Left colon (tissue), 2 donors: Measurements from ENCODE around the gene IDS. TPM values are rescaled to one million over a fixed set of nuclear protein-coding genes. Genes with fewer than 3 reads are reported as not detected.
"Not testable (repeated sequence)": the region's sequence is repeated elsewhere in the genome, so short reads cannot be mapped to it uniquely, and the experiment has no call there.

Experiments
- ATAC-seq: fragments of 200-7000 bp; cut with Tn5 transposase; one replicate; pipeline ENCODE4 v1.9.1; 2020; ENCODE audit warnings: mild to moderate bottlenecking, moderate library complexity
- DNase-seq, 2 donors: peaks; one replicate each; pipeline ENCODE4 v3.0.0-alpha.2; 2020
- intact Hi-C, 2 donors: fragments of 100-400 bp; cut with DNase I in 1 of 2; cut with micrococcal nuclease in 1 of 2; formaldehyde crosslinking; loops; one replicate each; pipeline versions ENCODE4 v1.11.2 to v1.14.0; 2022; cut with DNase I, micrococcal nuclease
- total RNA-seq, 2 donors: library from RNA; stranded (reverse); fragmentation: NEBNext Ultra II Directional; extraction: Animal tissue kit (Norgen Biotek cat#: 25700); gene quantifications; one replicate each; pipeline ENCODE4 v1.2.1, GENCODE V29; 2021
- donor health status: DM: no; HTN: no; CAD: no.
- donor health status: DM: yes; HTN: yes; CAD: no.

Gene IDS
- total RNA-seq, 2 donors from 2014 or later, result 28.8 to 58.5 TPM

DNA sequence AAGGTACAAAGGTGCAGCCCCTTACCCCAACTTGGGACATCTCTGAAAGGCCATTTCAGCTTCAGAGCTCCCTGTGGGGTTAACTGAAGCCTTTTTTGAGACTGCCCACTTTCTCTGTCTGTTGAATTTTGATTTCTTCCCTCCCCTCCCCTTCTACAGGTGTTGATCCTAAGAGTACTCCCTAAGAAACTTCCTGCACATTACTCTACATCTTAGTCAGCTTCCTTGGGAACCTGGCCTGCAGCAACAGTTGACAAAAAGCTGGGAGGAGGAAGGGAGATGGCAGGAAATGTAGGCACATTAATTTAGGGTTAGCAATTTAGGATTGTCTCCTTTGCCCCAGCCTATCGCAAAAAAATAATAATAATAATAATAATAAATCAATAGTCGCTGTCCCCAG, 1.2 kb upstream of the IDS start:
- intact Hi-C loops, result no loop called here

GRCh38 chrX:149505671-149506070, 565 bp upstream of the IDS start:
- DNase-seq, result no peak
- intact Hi-C loops, result no loop called here
- no peak for ATAC-seq

More for the DNA sequence above, 1.2 kb upstream of the IDS start:
- no peak for ATAC-seq
- no peak for DNase-seq

- ATAC-seq (peak; percentile 18), DNase-seq (peak in 1 of 2 donors; percentile 42)
- intact Hi-C loops, result no loop called here
These were observed 736 bp downstream of the IDS start for GRCh38 chrX:149504226-149504914.

DNA sequence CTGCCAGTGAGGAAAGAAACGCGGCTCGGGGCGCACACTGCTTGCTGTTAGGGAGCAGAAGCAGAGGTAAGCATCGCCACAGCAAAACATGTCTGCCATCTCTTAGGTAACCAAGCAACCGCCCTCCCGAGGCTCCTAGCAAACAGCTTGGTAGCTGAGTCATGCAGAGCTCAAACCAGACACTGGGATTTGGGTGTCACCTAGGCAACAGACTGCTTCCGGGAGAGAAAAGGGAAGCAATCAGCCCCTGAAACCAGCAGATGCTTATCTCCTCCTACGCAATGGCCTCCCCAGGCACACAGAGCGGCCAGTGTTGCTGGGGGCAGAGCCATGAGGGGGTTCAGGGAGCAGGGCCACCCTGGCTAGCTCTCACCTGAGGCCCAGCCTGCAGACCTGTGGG, 1.7 kb downstream of the IDS start:
- intact Hi-C loops, DNase-seq, ATAC-seq: not testable (repeated sequence)

GRCh38 chrX:149502923-149503322, 2.2 kb downstream of the IDS start:
- intact Hi-C loops, DNase-seq, ATAC-seq: not testable (repeated sequence)

GRCh38 chrX:149499766-149500165, 5.3 kb downstream of the IDS start:
- DNase-seq (no peak), ATAC-seq (no peak)
- intact Hi-C loops, result no loop called here

DNA sequence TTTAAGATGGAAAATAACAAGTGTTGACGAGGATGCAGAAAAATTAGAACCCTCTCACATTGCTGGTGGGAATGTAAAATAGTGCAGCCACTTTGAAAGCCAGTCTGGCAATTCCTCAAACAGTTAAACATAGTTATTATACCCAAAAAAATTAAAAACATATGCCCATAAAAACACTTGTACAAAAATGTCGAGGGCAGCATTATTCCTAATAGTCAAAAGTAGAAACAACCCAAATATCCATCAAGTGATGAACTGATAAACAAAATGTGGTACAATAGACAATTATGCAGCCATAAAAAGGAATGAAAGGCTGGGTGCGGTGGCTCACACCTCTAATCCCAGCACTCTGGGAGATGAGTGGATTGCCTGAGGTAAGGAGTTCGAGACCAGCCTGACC, 6.3 kb downstream of the IDS start:
- ATAC-seq, result no peak
- intact Hi-C loops, result no loop called here

DNA sequence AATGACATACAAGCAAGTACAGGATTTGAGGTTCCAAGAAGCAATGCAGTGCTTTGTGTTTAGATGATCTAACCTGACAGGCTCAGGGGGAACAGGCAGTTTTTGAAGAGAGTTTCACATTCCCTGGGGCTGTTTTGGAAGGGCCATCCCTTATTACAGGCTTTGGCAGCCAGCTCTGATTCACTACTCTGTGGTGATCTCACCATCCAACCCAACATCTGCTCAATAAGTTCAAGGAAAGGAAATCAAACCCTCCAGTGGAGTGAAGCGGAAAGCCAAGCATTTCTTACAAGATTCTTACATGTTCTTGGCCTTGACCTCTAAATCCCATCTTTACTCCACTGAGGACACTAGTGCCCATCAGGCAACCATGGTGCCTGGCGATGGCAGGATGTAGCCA, 7.5 kb downstream of the IDS start:
- no peak for DNase-seq
- no peak for ATAC-seq
- intact Hi-C loops, result no loop called here

More for the DNA sequence above, 6.3 kb downstream of the IDS start:
- no peak for DNase-seq

GRCh38 chrX:149497054-149497453, 8.1 kb downstream of the IDS start:
- intact Hi-C loops, result no loop called here
- no peak for ATAC-seq
- no peak for DNase-seq

- DNase-seq (no peak), ATAC-seq (peak; percentile 56)
- intact Hi-C loops, result no loop called here
These were observed 9.5 kb downstream of the IDS start for GRCh38 chrX:149495573-149496071.

GRCh38 chrX:149494844-149495565, 10.1 kb downstream of the IDS start:
- ATAC-seq (no peak), DNase-seq (no peak)
- intact Hi-C loops, result no loop called here

GRCh38 chrX:149493567-149494562, 11.2 kb downstream of the IDS start:
- ATAC-seq (peak; percentile 64), DNase-seq (peak; percentile 21 to 36)
- intact Hi-C loops, result no loop called here

GRCh38 chrX:149491812-149492211, 13.3 kb downstream of the IDS start:
- ATAC-seq (peak; percentile 58), DNase-seq (peak; percentile 20 to 47)
- intact Hi-C loops, result no loop called here

DNA sequence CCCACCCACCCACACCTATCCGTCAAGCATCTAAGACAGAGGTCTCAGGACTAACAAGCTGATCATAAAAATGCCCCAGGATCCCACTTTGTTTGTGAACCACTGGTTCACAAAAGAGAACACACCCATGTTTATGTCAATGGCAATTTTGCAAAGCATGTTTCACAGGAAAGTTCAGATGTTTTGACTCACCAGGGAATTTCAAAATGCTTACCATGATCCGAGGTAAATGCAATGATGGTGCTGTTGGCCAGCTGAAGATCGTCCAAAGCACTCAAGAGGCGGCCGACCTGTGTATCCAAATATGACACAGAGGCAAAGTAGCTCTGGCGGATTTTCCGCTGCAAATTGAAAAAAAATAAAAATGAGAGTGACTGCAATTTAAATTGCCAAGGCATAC, 15.0 kb downstream of the IDS start:
- DNase-seq (no peak), ATAC-seq (no peak)
- intact Hi-C loops, result no loop called here

DNA sequence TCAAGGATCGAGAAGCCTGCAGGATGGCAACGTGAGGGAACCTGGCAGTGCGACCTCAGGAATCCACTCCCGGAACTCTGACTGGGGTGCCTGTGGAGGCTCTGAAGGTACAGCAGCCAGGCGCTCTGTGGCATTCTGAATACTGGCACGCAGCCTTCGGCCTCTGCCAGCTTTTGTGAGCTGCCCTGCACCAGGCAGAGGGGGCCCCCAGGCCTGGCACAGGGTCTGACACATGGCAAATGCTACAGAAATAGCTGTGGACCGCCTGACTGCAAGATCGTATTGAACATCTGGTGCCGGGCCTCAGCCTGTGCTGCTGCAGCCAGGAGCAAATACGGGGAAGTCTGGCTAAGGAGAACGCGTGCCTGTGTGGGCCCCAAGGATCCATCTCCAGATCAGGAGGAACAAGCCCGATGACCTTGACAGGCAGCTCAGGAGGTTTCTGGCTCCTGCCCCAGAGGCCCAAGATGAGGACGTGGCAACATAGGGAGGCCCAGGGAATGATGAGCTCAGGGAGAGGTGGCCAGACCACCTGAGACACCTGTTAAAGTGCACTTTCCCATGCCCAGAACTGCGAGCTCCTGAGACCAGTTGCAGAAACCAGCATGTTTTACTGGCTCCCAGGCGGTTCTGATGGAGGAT, 16.6 kb downstream of the IDS start:
- not testable (repeated sequence) for ATAC-seq

DNA sequence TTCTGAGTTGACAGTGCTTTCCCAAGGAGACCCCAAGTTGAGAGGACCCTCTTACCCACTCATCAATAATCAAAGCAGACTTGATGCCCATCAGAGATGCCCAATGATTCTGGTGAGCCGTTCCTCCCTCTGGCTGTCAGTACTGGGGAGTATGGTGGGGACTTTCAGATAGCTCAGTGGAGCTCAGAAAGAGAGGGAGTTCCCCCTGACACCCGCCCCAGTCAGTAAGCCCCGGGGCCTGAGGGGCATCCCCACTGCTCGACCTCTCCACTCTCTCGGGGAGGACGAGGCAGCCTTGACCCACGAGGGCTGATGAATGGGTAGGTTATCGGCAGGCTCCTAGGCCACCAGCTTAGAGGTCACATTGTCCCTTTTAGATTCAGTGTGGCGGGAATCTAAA, 17.1 kb downstream of the IDS start:
- DNase-seq, intact Hi-C loops, ATAC-seq: not testable (repeated sequence)

More for the DNA sequence above, 16.6 kb downstream of the IDS start:
- DNase-seq, intact Hi-C loops: not testable (repeated sequence)

DNA sequence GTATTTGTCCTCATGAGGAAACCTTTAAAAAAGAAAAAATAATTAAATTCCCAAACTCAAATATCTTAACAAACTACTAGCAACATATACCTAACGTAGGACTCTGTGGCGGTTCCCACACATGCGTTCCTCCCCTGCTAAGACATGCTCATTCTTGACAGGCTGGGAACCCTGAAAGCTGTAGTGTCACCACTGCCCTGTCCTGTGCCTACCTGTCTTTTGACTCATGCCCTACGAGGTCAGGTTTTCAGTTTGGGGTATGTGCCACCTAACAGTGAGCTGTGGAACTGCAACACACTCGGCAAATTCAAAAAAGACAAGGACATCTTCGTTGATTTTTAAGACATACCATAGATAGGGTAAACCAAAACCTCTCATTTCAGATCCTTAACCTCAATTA, 17.8 kb downstream of the IDS start:
- ATAC-seq, result no peak

GRCh38 chrX:149476513-149476912, 28.6 kb downstream of the IDS start:
- intact Hi-C loops, result no loop called here
- DNase-seq, result no peak
- ATAC-seq, result no peak

More for the DNA sequence above, 17.8 kb downstream of the IDS start:
- no peak for DNase-seq
- intact Hi-C loops, result no loop called here
